GM18499 (cell line): ENCODE data around the gene RALGAPB.
"Not testable (repeated sequence)": the region's sequence is repeated elsewhere in the genome, so short reads cannot be mapped to it uniquely, and the experiment has no call there.

Experiments used
- ATAC-seq: cut with Tn5 transposase; IDR thresholded peaks from one replicate; pipeline ENCODE4 v1.9.1; 2021; ENCODE audit warnings: moderate number of reproducible peaks; ENCODE audit not compliant: insufficient read depth, unreplicated experiment

The RALGAPB gene

GRCh38 chr20:38472513-38473366 is at the start of gene RALGAPB:
Gene RALGAPB (plus strand): TSS chr20:38472843. CDS start chr20:38488433, 15,590 bp downstream.
- ATAC-seq, result peak; percentile 77

GRCh38 chr20:38423541-38423940 is 49.1 kb upstream of the RALGAPB start:
- ATAC-seq, result no peak

GRCh38 chr20:38424401-38424800 is 48.2 kb upstream of the RALGAPB start:
- ATAC-seq, result no peak

GRCh38 chr20:38426006-38426897 is 46.4 kb upstream of the RALGAPB start:
- no peak for ATAC-seq

- ATAC-seq, result no peak
Measured at GRCh38 chr20:38427655-38428023, 45.0 kb upstream of the RALGAPB start.

- no peak for ATAC-seq
Measured at GRCh38 chr20:38428800-38429199, 43.8 kb upstream of the RALGAPB start.

GRCh38 chr20:38429301-38429700 is 43.3 kb upstream of the RALGAPB start:
- no peak for ATAC-seq

- no peak for ATAC-seq
Measured at GRCh38 chr20:38430679-38431325, 41.8 kb upstream of the RALGAPB start.

GRCh38 chr20:38432292-38432691 is 40.4 kb upstream of the RALGAPB start:
- ATAC-seq, result no peak

- not testable (repeated sequence) for ATAC-seq
Measured at GRCh38 chr20:38432870-38433269, 39.8 kb upstream of the RALGAPB start.

GRCh38 chr20:38433304-38433972 is 39.2 kb upstream of the RALGAPB start:
- no peak for ATAC-seq

- ATAC-seq, result no peak
Measured at GRCh38 chr20:38434301-38434741, 38.3 kb upstream of the RALGAPB start.

GRCh38 chr20:38434770-38435554 is 37.7 kb upstream of the RALGAPB start, which contains the start of gene SNHG17:
Gene SNHG17 (minus strand): TSS chr20:38435328.
- no peak for ATAC-seq

GRCh38 chr20:38435555-38435939 is 37.1 kb upstream of the RALGAPB start:
- ATAC-seq, result no peak

GRCh38 chr20:38437796-38438195 is 34.8 kb upstream of the RALGAPB start:
- no peak for ATAC-seq

- ATAC-seq, result not testable (repeated sequence)
Measured at GRCh38 chr20:38441110-38441509, 31.5 kb upstream of the RALGAPB start.

- ATAC-seq, result no peak
Measured at GRCh38 chr20:38441916-38442315, 30.7 kb upstream of the RALGAPB start.

GRCh38 chr20:38445381-38445796 is 27.3 kb upstream of the RALGAPB start:
- no peak for ATAC-seq

- no peak for ATAC-seq
Measured at GRCh38 chr20:38445901-38446425, 26.7 kb upstream of the RALGAPB start.
